ENCODE measurements around the gene AGBL5. TPM values are rescaled to one million over a fixed set of nuclear protein-coding genes. Genes with fewer than 3 reads are reported as not detected.

AGBL5 gene
- total and polyA plus RNA-seq, 9 of the 15 experiments (the other 6 are each of a cell fraction or from before 2014, with no cell fraction given): 3.3 to 52.7 (median 26.2) TPM

GRCh38 chr2:27097341-27097740 is 45.9 kb downstream of the AGBL5 start:
- ATAC-seq (no peak), FAIRE-seq (no peak), DNase-seq (ENCODE audit: extremely low read depth in 1 of 4, low spot score in 3 of 4) (no peak)
- ChIA-PET CTCF (ENCODE audit: low intra/inter-chr PET ratio) (interaction anchor here (2.8 to 3.1 kb wide), 2 partner anchors 94 to 206 kb away, joined by 19 to 27 read pairs; no protein-coding TSS in a partner anchor), POLR2A (interaction anchor here (0.6 to 1.6 kb wide), 3 partner anchors 8 to 42 kb away, joined by 4 to 5 read pairs (median 5); partner anchors contain the start of genes KHK and PRR30)
- 78% methylated on average over 14 of the region's 14 CpGs for WGBS (ENCODE audit: insufficient coverage, low coverage, missing lambda C conversion rate)
- H3K9me1 ChIP-seq (ENCODE audit: control insufficient read depth, insufficient read depth, low read length): no peaks in the 10 kb centered on the region
- no peak overlapping the region for H3K4me2 ChIP-seq (ENCODE audit: insufficient read depth, low read length)
- intact Hi-C loops (cut with micrococcal nuclease): loop anchor here (5.0 kb wide), 2 partner anchors 115 to 205 kb away; partner anchors contain the start of genes ATRAID and SLC5A6
- H3K9ac ChIP-seq (ENCODE audit: insufficient read depth in 1 of 2, low read depth in 2 of 2, low read length in 2 of 2): no peak overlapping the region
- in situ Hi-C loops (cut with MboI): loop anchor here (5.0 kb wide), 2 partner anchors 95 to 185 kb away; partner anchors contain the start of gene TRIM54
- no peak overlapping the region for H3K4me3 ChIP-seq
- no peaks in the 10 kb centered on the region for H3K9me3 ChIP-seq (replicated peaks; ENCODE audit: control insufficient read depth, insufficient read depth, low read depth, low read length)
- no peak overlapping the region for H2AFZ ChIP-seq (ENCODE audit: low read depth, low read length)
- H4K20me1 ChIP-seq (replicated peaks; ENCODE audit: control insufficient read depth, insufficient read depth, low read length): no peaks in the 10 kb centered on the region
- H3K27me3 ChIP-seq (ENCODE audit: control insufficient read depth in 2 of 2, insufficient read depth in 2 of 2, low read length in 2 of 2): no peaks in the 10 kb centered on the region
- no TSS peak for BruUV-seq (replicated peaks)
- H3K4me1 ChIP-seq (replicated peaks in 1 of 2; ENCODE audit: control insufficient read depth in 2 of 2, insufficient read depth in 2 of 2, low read length in 2 of 2): peaks cover 29 to 48% of the 10 kb centered on the region in 2 experiments
- no peaks in the 10 kb centered on the region; the same call in 2 of the 3 replicates for H3K36me3 ChIP-seq (ENCODE audit: control insufficient read depth, insufficient read depth, low read length)
- no peak overlapping the region for H3K27ac ChIP-seq (ENCODE audit: extremely low read depth, low read depth, low read length)
- peaks cover 3% of the 10 kb centered on the region; the same call in 2 of the 3 replicates for H3K79me2 ChIP-seq (ENCODE audit: control insufficient read depth, insufficient read depth, low read length)
- no peak for TF ChIP-seq RAD51 (IDR thresholded peaks at IDR 0.05; ENCODE audit: borderline replicate concordance, low read depth)
- no peak for TF ChIP-seq ZNF445 (CRISPR knock-in tag; IDR thresholded peaks at IDR 0.05; ENCODE audit: low read depth)
- TF ChIP-seq REST (IDR thresholded peaks at IDR 0.05; ENCODE audit: borderline replicate concordance): no peak
- no peak for TF ChIP-seq REST (CRISPR knock-in tag; IDR thresholded peaks at IDR 0.05; ENCODE audit: low read depth)
- TF ChIP-seq ILK (tag; IDR thresholded peaks at IDR 0.05; ENCODE audit: borderline replicate concordance, low read depth): no peak
- TF ChIP-seq CREM (IDR thresholded peaks at IDR 0.05; ENCODE audit: low read depth): no peak
- TF ChIP-seq, protein P1, sequence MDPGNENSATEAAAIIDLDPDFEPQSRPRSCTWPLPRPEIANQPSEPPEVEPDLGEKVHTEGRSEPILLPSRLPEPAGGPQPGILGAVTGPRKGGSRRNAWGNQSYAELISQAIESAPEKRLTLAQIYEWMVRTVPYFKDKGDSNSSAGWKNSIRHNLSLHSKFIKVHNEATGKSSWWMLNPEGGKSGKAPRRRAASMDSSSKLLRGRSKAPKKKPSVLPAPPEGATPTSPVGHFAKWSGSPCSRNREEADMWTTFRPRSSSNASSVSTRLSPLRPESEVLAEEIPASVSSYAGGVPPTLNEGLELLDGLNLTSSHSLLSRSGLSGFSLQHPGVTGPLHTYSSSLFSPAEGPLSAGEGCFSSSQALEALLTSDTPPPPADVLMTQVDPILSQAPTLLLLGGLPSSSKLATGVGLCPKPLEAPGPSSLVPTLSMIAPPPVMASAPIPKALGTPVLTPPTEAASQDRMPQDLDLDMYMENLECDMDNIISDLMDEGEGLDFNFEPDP (CRISPR knock-in tag; IDR thresholded peaks at IDR 0.05): no peak
- TF ChIP-seq CBX8 (IDR thresholded peaks at IDR 0.05; ENCODE audit: borderline replicate concordance, extremely low read depth, low read depth, low read length, poor library complexity, severe bottlenecking): no peak
- no peak for TF ChIP-seq ZFPM2 (CRISPR knock-in tag; IDR thresholded peaks at IDR 0.05)
- TF ChIP-seq TOE1 (IDR thresholded peaks at IDR 0.05; ENCODE audit: borderline replicate concordance): no peak
- no peak for TF ChIP-seq TOE1 (CRISPR knock-in tag; IDR thresholded peaks at IDR 0.05; ENCODE audit: borderline replicate concordance, low read depth)
- TF ChIP-seq CBFA2T2 (conservative IDR thresholded peaks at IDR 0.05): no peak
- no peak for TF ChIP-seq POLR2G (IDR thresholded peaks at IDR 0.05; ENCODE audit: low read depth, low read length)
- TF ChIP-seq NCOR1 (IDR thresholded peaks at IDR 0.05): no peak
